ENCODE measurements around the gene SELP.
A peak's percentile ranks its signal among the peaks of the same experiment; 100 is the strongest.

SELP gene

DNA sequence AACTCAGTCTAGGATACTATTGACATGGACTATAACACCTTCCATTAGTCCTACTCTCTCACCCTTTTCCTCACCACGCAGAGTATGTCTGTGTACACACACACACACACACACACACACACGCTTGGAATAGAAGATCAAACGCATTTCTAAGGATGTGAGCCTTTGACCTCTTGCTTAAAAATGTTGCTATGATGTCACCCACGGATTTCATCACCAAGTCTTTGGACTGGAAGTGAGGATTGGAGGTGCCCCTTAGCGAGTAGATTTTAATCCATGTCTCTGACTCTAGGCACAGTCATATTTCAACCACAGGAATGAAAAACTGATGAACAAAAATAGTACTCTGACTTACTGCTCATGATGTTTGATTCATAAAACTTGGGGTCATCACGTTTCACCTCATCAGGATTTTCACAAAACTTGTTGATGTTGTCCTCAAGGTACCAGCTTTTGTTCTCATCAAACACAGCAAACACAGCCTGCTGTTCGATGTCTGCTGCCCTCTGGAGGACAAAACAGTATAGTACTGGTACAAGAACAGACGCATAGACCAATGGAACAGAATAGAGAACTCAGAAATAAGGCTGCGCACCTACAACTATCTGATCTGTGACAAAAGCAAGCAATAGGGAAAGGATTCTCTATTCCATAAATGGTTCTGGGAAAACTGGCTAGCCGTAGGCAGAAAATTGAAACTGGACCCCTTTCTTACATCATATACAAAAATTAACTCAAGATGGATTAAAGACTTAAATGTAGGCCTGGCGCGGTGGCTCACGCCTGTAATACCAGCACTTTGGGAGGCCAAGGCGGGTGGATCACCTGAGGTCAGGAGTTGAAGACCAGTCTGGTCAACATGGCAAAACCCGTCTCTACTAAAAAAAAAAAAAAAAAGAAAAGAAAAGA, 83.6 kb downstream of the SELP start:
- Histone ChIP-seq H3K27ac (no peak overlapping the region), H3K4me2 (ENCODE audit: low read length) (no peak overlapping the region), H3K9me3 (ENCODE audit: control insufficient read depth, low read length) (no peaks in the 10 kb centered on the region), H3K9ac (no peak overlapping the region), H3K4me3 (ENCODE audit: low read depth, low read length) (no peak overlapping the region), H3K27me3 (ENCODE audit: control insufficient read depth, insufficient read depth, low read length) (no peaks in the 10 kb centered on the region), H3K79me2 (no peaks in the 10 kb centered on the region), H3K36me3 (ENCODE audit: control insufficient read depth, insufficient read depth, low read length) (no peaks in the 10 kb centered on the region), H2AFZ (no peak overlapping the region), H3K4me1 (no peaks in the 10 kb centered on the region)
- TF ChIP-seq, protein P1, sequence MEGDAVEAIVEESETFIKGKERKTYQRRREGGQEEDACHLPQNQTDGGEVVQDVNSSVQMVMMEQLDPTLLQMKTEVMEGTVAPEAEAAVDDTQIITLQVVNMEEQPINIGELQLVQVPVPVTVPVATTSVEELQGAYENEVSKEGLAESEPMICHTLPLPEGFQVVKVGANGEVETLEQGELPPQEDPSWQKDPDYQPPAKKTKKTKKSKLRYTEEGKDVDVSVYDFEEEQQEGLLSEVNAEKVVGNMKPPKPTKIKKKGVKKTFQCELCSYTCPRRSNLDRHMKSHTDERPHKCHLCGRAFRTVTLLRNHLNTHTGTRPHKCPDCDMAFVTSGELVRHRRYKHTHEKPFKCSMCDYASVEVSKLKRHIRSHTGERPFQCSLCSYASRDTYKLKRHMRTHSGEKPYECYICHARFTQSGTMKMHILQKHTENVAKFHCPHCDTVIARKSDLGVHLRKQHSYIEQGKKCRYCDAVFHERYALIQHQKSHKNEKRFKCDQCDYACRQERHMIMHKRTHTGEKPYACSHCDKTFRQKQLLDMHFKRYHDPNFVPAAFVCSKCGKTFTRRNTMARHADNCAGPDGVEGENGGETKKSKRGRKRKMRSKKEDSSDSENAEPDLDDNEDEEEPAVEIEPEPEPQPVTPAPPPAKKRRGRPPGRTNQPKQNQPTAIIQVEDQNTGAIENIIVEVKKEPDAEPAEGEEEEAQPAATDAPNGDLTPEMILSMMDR (IDR thresholded peaks at IDR 0.05) = peak; percentile 71

DNA sequence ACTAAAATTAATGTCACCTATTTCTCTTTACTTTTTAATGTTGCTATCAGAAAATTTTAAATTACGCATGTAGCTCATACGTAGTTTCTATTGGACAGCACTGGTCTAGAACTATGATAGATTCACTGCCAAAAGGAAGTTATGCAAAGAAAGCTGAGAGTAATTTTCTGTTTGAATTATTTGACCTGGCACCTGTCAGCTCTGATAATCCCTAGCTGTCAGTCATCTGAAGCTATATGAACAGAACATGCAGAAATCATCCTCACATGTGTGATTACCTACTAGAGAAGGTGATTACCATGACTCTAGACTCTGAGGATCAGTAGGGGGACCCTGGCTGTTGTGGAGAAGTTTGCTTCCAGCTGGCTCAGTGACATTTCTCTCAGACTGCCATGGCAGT, 84.5 kb downstream of the SELP start:
- no peak overlapping the region for H3K4me3 ChIP-seq (ENCODE audit: low read depth, low read length)
- no peak overlapping the region for H3K4me2 ChIP-seq (ENCODE audit: low read length)
- H3K4me1 ChIP-seq = no peaks in the 10 kb centered on the region
- H2AFZ ChIP-seq = no peak overlapping the region
- no peak overlapping the region for H3K9ac ChIP-seq
- H3K79me2 ChIP-seq = no peaks in the 10 kb centered on the region
- no peak overlapping the region for H3K27ac ChIP-seq
- no peaks in the 10 kb centered on the region for H3K9me3 ChIP-seq (ENCODE audit: control insufficient read depth, low read length)
- no peaks in the 10 kb centered on the region for H3K36me3 ChIP-seq (ENCODE audit: control insufficient read depth, insufficient read depth, low read length)
- TF ChIP-seq, protein P1 (IDR thresholded peaks at IDR 0.05) = no peak
- H3K27me3 ChIP-seq (ENCODE audit: control insufficient read depth, insufficient read depth, low read length) = no peaks in the 10 kb centered on the region

DNA sequence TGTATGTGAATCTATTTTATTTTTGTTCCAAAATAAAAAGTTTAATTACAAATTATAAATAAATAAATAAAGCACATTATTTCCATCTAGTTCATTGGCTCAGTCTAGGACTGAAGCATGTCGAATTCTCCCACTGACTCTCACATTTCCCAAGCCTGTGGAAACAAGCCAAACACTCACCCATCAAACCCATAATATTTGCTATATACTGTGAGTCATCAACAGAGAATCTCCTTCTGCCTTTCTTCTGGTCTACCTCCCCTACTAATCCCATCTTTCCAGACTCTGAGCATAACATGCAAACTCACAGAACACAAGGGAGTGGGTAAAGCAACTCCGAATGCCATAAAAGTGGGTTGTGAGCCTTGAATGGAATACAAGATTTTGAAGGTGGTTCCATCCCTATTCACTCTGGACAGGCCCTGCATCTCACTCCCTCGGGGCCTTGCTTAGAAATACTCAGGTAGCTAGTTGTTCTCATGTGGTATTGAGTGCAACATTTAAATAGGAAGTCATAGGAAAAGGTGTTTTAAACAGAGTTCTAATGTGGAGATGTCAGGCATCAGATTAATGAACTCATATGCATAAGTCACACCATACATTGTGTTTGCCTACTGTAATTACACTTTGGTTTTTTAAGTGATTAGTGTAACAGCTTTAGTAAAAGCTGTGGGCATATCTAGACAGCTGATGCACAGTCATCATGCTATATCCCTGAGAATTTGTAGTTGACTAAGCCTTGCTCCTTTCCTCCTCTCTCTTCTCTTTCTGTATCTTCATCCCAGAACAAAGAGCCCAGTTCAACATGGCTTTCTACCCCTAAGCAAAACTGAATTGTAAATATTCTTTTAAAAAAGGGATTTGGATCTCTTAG, 90.7 kb downstream of the SELP start:
- TF ChIP-seq, protein P1 (IDR thresholded peaks at IDR 0.05) = no peak
- H3K27ac ChIP-seq = no peak overlapping the region
- no peak overlapping the region for H3K4me3 ChIP-seq (ENCODE audit: low read depth, low read length)

More for the DNA sequence above, 90.7 kb downstream of the SELP start:
- Histone ChIP-seq H2AFZ (no peak overlapping the region), H3K4me1 (no peaks in the 10 kb centered on the region), H3K9ac (no peak overlapping the region), H3K79me2 (no peaks in the 10 kb centered on the region), H3K4me2 (ENCODE audit: low read length) (no peak overlapping the region), H3K27me3 (ENCODE audit: control insufficient read depth, insufficient read depth, low read length) (no peaks in the 10 kb centered on the region), H3K9me3 (ENCODE audit: control insufficient read depth, low read length) (no peaks in the 10 kb centered on the region), H3K36me3 (ENCODE audit: control insufficient read depth, insufficient read depth, low read length) (no peaks in the 10 kb centered on the region)

All from parathyroid adenoma (tissue), 2 donors.